B cell (primary cell): ENCODE data around the gene FYN.

Source experiments
- CTCF ChIP-seq: fragments of 200-600 bp; IDR thresholded peaks from one replicate; pipeline ENCODE4 v1.8.0; 2022; ENCODE audit warnings: antibody characterized with exemption, mild to moderate bottlenecking
- EZH2 ChIP-seq: IDR thresholded peaks from 2 replicates; pipeline ENCODE4 v1.6.1; 2012; ENCODE audit warnings: borderline replicate concordance, low read depth, mild to moderate bottlenecking, moderate library complexity, low read length; ENCODE audit not compliant: insufficient read depth, poor library complexity, severe bottlenecking

- TF ChIP-seq CTCF: no peak
- no peak for TF ChIP-seq EZH2
Measured at GRCh38 chr6:111791415-111791814, 81.8 kb downstream of the FYN start.
